ENCODE results near the gene CERT1.

Gene CERT1

GRCh38 chr5:75412111-75412990 lies 99.1 kb downstream of the CERT1 start:
- no peak for DNase-seq (ENCODE audit: low read depth in 2 of 2)

- DNase-seq (ENCODE audit: low read depth in 2 of 2), result no peak
These were observed 106.1 kb downstream of the CERT1 start for GRCh38 chr5:75405296-75405695.

- no peak for DNase-seq (ENCODE audit: low read depth in 2 of 2)
These were observed 116.2 kb downstream of the CERT1 start for GRCh38 chr5:75395277-75395676.

DNA sequence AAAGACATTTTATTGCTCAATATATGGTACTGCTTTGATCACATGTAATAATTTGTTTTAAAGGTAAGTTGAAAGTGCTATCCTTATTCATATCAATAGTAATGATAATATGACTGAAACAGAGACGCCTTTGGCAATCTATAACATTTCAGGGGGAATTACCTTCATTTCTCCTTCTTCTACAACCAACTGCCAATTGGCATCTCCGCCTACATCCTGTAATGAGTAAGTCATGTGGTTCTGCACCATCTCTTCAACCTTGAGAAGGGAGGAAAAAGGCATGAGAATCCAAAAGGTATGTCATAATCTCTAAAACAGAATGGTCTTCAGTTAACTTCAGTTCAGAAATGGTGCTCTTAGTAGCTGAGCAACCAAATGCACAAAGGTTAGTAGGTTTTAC lies 122.0 kb downstream of the CERT1 start:
- peak in 1 of 2 donors; percentile 2 for DNase-seq (ENCODE audit: low read depth in 2 of 2)

- DNase-seq (ENCODE audit: low read depth in 2 of 2), result no peak
These were observed 123.6 kb downstream of the CERT1 start for GRCh38 chr5:75387806-75388205.

DNA sequence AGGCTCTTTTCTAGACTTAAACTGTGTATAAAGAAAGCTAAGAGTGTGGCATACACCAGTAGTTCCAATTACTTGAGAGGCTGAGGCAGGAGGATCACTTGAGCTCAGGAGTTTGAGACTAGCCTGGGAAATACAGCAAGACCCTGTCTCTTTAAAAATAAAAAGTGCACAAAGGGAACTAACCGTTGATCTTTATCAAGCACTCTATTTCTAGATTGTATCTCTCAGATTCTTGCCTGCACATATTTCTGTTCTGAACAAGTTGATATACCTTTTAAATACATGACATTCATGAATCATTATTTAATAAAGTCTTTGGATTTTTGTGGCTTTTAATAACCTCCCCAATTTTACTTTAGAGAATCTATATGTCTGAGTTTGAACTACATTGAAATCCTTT lies 127.2 kb downstream of the CERT1 start:
- DNase-seq (ENCODE audit: low read depth in 2 of 2), result no peak

DNA sequence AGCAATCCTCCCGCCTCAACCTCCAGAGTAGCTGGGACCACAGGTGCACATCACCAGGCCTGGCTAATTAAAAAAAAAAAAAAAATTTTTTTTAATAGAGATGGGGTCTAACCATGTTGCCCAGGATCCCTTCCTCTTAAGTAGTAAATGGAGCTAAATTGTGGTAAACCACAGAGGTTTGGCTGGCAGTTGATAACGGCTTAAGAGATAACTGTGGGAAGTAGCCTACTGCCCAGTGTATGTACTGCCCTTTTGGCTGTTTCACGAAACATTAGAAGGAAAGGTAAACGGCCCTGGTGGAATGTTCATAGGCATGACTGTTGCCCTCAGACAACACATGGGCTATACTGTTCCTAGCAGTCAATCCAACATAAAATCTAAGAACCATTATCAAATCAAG lies 130.0 kb downstream of the CERT1 start:
- no peak for DNase-seq (ENCODE audit: low read depth in 2 of 2)

DNA sequence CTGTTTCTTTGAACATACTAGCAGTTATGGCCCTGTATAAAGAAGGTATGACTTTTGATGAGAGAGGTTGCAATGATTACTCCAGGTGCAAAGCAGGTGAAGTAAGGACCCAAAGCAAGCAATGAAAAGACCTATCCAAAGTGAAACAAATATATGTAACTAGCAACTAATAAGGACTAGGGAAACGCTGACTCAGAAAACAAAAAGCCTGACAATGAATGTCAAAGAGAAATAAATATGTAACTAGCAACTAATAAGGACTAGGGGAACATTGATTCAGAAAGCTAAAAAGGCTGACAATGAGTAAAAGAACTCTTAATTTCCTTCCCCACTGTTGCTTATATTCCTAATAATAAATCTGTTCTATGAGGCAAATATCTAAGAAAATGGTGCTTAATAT lies 131.3 kb downstream of the CERT1 start:
- no peak for DNase-seq (ENCODE audit: low read depth in 2 of 2)

- DNase-seq (ENCODE audit: low read depth in 2 of 2), result no peak
These were observed 136.0 kb downstream of the CERT1 start for GRCh38 chr5:75375414-75375813.

GRCh38 chr5:75374394-75374814 lies 137.0 kb downstream of the CERT1 start:
- no peak for DNase-seq (ENCODE audit: low read depth in 2 of 2)

DNA sequence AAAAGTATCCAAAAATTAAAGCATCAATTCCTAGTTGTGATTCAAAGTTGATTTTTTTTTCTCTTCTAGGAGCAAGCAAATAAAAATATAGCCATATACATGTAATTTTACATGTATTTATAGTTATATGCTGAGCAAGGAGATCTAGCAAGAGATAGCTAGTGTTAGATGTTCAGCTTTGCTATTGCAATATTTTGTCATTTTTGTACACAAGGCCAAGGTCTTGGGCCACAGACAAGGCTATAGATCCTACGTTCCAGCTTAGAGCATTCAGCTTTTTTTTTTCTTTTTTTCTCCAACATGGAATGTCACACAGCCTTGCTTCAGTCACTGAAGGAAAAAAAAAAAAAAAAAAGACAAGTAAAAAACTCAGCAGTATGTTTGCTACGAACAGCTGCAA lies 137.6 kb downstream of the CERT1 start:
- DNase-seq (ENCODE audit: low read depth in 2 of 2), result no peak

DNA sequence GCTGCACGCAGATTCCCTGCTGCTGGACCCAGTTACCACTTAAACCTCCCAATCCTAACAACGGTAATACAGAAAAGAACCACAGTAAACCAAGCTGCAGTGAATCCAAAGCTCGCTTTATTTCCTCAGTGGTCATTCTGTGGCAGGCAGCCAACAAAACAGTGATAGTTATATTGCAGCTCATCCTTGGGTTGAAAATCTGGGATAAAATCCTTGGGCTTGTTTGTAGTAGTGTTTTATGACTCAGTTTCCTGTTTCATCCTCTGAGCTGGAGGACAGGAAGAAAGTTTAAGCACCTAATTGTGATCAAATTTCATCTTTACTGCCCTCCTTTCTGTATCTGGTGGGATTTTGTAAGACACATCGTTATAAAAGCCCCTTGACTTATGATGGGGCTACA lies 143.0 kb downstream of the CERT1 start:
- no peak for DNase-seq (ENCODE audit: low read depth in 2 of 2)

- no peak for DNase-seq (ENCODE audit: low read depth in 2 of 2)
These were observed 144.0 kb downstream of the CERT1 start for GRCh38 chr5:75367401-75367800.

DNA sequence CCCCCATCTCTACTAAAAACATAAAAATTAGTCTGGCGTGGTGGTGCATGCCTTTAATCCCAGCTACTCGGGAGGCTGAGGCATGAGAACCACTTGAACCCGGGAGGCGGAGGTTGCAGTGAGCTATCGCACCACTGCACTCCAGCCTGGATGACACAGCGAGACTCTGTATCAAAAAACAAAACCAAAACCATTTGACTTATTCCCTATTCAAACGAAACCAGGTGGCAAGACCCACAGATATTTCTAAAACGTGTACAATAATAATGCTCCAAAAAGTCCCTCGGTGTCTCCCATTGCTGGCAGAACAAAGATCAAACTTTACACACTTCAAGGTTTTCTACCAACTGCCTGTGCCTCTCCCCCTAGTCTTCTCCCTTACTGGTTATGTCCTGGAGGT lies 144.6 kb downstream of the CERT1 start:
- no peak for DNase-seq (ENCODE audit: low read depth in 2 of 2)

GRCh38 chr5:75365740-75366139 lies 145.7 kb downstream of the CERT1 start:
- DNase-seq (ENCODE audit: low read depth in 2 of 2), result no peak

- DNase-seq (ENCODE audit: low read depth in 2 of 2), result no peak
These were observed 146.7 kb downstream of the CERT1 start for GRCh38 chr5:75364571-75365280.

DNA sequence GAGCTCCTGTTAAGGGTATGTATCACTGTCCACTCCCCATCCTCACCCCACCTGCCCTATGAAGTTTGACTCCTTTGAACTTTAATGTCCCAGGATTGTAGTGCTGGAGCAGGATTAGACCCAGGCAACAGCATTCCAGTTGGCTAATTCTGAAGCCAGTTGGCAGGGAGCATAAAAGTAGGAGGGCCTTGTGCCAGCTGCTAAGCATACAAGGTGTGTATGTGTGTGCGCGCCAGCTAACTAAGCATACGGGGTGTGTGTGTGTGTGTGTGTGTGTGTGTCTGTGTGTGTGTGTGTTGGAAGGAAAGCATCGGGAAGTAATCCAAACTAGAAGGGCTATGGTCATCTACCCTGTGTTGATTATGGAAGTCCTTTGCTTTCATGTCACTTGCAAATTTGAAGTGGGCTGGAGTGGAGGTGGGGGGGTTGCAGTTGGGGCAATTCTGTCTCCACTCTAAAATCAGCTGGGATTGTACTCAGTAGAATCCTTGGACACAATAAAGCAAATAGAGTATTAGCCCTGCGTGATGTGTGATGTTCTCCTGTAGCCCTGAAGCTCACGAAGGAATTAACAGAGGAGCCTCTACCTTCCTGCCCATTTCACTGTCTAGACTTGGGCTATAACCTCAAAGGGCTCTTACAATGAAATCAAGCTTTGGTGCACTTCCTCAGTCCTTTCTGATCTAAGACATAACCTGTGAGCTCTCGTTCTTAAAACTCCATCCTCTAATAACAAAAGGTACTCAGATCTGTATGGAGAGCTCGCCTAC lies 147.5 kb downstream of the CERT1 start:
- DNase-seq (ENCODE audit: low read depth in 2 of 2), result no peak

- DNase-seq (ENCODE audit: low read depth in 2 of 2), result no peak
These were observed 148.3 kb downstream of the CERT1 start for GRCh38 chr5:75363111-75363510.

- DNase-seq (ENCODE audit: low read depth in 2 of 2), result no peak
These were observed 148.9 kb downstream of the CERT1 start for GRCh38 chr5:75362474-75362975.

DNA sequence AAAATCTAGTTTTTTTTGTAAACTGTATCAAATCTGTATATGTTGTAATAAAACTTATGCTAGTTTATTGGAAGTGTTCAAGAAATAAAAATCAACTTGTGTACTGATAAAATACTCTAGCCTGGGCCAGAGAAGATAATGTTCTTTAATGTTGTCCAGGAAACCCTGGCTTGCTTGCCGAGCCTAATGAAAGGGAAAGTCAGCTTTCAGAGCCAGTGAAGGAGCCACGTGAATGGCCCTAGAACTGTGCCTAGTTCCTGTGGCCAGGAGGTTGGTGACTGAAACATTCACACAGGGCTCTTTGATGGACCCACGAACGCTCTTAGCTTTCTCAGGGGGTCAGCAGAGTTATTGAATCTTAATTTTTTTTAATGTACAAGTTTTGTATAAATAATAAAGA lies 150.1 kb downstream of the CERT1 start:
- DNase-seq (ENCODE audit: low read depth in 2 of 2), result no peak

DNA sequence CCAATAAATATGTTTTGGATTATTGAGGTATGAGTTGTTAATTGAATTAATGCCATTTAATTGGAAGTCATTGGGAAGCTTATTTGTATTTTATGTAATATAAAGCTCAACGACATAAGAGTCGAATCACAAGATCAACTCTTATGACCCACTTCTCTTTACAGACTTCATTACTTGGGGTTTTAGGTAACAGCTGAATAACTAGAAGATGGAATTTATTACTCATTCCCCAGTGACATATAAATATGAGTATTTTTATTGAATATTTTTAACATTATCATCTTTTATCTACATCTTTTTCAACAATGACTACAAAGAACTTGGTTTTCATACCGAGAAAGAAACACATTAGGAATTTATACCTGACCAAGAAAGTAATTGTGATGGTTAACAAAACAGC lies 153.3 kb downstream of the CERT1 start:
- DNase-seq (ENCODE audit: low read depth in 2 of 2), result no peak

DNA sequence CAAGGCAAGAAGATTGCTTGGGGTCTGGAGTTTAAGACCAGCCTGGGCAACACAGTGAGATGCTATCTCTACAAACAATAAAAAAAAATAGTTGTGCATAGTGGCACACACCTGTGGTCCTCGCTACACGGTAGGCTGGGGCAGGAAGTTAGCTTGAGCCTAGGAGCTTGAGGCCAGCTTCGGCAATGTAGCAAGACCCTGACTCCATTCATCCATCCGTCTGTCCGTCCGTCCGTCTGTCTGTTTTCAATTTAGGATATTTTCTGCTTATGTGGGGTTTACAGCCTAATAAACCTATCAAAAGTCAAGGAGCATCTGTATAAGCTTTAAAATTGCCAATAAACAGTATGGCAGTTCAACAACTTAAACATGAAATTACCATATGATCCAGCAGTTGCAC lies 154.7 kb downstream of the CERT1 start:
- no peak for DNase-seq (ENCODE audit: low read depth in 2 of 2)

Measured in stimulated activated CD4-positive, alpha-beta T cell treated with anti-CD3 and anti-CD28 coated beads, Interleukin-15, amount 100 ng/mL, for 48 hours (primary cell).